Aorta (tissue), 5 donors: ENCODE measurements around the gene STAT4. TPM values are rescaled to one million over a fixed set of nuclear protein-coding genes. Genes with fewer than 3 reads are reported as not detected.

Experiments used
- ATAC-seq: fragments of 200-7000 bp; cut with Tn5 transposase; one replicate; pipeline ENCODE4 v1.9.1; 2022; ENCODE audit warnings: moderate library complexity; ENCODE audit not compliant: low FRiP score
- DNase-seq, 2 donors: peaks; one replicate each; pipeline ENCODE4 v3.0.0-alpha.2; 2020
- H3K27ac ChIP-seq, 2 donors: one replicate each; pipeline ENCODE4 v1.5.1; 2013; ENCODE audit warnings: low read length in 2 of 2, mild to moderate bottlenecking in 2 of 2, moderate library complexity in 2 of 2, control low read depth in 1 of 2, inconsistent platforms in 1 of 2, low read depth in 1 of 2
- H3K27me3 ChIP-seq, 2 donors: one replicate each; pipeline ENCODE4 v1.6.1; 2013; ENCODE audit warnings: control low read depth in 1 of 2, low read length in 1 of 2, mild to moderate bottlenecking in 1 of 2, moderate library complexity in 1 of 2; ENCODE audit not compliant: insufficient read depth in 2 of 2, control insufficient read depth in 1 of 2
- H3K36me3 ChIP-seq, 2 donors: one replicate each; pipeline ENCODE4 v1.6.1; 2013; ENCODE audit warnings: control low read depth in 1 of 2, low read length in 1 of 2, mild to moderate bottlenecking in 1 of 2; ENCODE audit not compliant: insufficient read depth in 2 of 2, control insufficient read depth in 1 of 2
- H3K4me1 ChIP-seq, 2 donors: one replicate each; pipeline ENCODE4 v1.6.1; 2013; ENCODE audit warnings: low read length in 2 of 2, control low read depth in 1 of 2, mild to moderate bottlenecking in 1 of 2, moderate library complexity in 1 of 2; ENCODE audit not compliant: insufficient read depth in 2 of 2, control insufficient read depth in 1 of 2
- H3K4me3 ChIP-seq, 2 donors: one replicate each; pipeline ENCODE4 v1.5.1; 2013; ENCODE audit warnings: low read length in 2 of 2, control low read depth in 1 of 2, mild to moderate bottlenecking in 1 of 2
- H3K9me3 ChIP-seq: one replicate; pipeline ENCODE4 v1.6.1; 2013; ENCODE audit warnings: mild to moderate bottlenecking, low read length; ENCODE audit not compliant: control insufficient read depth
- WGBS, 2 donors: extraction: QIAGEN DNeasy Blood & Tissue Kit; methylation state at CpG; one replicate each; pipeline ENCODE4 v1.1.7; 2013; 5-methylcytosine and 5-hydroxymethylcytosine counted together
- intact Hi-C, 2 donors: fragments of 100-400 bp; cut with DNase I; formaldehyde crosslinking; loops; one replicate each; pipeline versions ENCODE4 v1.14.2 to v1.15.0; 2022
- polyA plus RNA-seq, 2 donors: library from polyadenylated mRNA; stranded (reverse); fragments of 200-250 nt; gene quantifications; one replicate each; pipeline ENCODE4 v1.2.3, GENCODE V29; 2013
- total RNA-seq, 2 donors: library from RNA; stranded (reverse); fragmentation: NEBNext Ultra II Directional; extraction: Animal tissue kit (Norgen Biotek cat#: 25700); gene quantifications; one replicate each; pipeline ENCODE4 v1.2.1, GENCODE V29; 2021
- donor health status: healthy with polysubstance abuse.
- donor health status: Bipolar disorder and iron deficiency.
- donor health status: DM: no; HTN: no; CAD: no.
- donor health status: DM: no; HTN: no; CAD: no.
- donor health status: DM: yes; HTN: yes; CAD: no.

STAT4 gene
- total and polyA plus RNA-seq, 4 donors = 1.1 to 7.7 (median 3.0) TPM

DNA sequence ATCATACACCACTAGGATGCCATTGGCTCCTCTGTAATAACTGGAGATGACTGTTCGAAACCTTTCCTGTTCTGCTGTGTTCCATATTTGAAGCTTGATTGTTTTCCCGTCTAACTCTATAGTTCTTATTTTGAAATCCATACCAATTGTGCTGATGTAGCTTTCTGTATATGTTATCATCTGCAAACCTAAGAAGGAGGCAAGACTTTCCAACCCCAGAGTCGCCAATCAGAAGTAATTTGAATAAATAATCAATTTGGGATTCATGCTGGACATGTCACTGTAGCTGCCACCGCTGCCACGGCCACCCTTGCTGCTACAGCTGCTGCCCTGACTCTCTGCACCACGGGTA, 157.5 kb downstream of the STAT4 start:
- DNase-seq = no peak
- ATAC-seq = no peak
- no peaks in the 10 kb centered on the region for H3K9me3 ChIP-seq
- no peak overlapping the region for H3K27ac ChIP-seq
- WGBS, 2 donors = 94 to 97% methylated on average over 6 of the region's 6 CpGs
- no peak overlapping the region for H3K4me3 ChIP-seq
- peaks cover 3 to 5% of the 10 kb centered on the region in 2 donors for H3K36me3 ChIP-seq
- H3K27me3 ChIP-seq = no peaks in the 10 kb centered on the region
- no peaks in the 10 kb centered on the region for H3K4me1 ChIP-seq
- intact Hi-C loops = no loop called here

DNA sequence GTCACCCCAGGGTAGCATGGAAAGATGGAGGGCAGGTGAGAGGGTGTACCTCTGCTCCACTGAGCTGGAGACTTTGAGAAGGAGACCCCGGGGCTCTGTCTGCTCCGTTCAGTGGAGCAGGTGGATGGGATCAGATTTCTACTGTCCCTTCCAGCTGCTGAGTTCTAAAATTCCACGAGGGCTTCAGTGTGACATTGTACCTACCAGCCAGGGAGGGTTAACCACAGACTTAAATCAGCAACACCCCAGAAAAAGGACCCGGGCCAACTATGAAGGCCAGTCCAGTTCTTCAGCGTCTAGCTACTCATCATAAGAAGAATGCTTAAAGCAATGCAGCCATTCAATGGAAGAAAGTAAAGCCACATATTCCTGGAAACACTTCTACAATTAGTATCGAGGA, 160.7 kb downstream of the STAT4 start:
- H3K9me3 ChIP-seq = no peaks in the 10 kb centered on the region
- WGBS, 2 donors = 83 to 89% methylated on average over 6 of the region's 6 CpGs
- peaks cover 6 to 10% of the 10 kb centered on the region in 2 donors for H3K36me3 ChIP-seq
- no peak overlapping the region for H3K27ac ChIP-seq
- ATAC-seq (no peak), DNase-seq (no peak)
- no peak overlapping the region for H3K4me3 ChIP-seq
- intact Hi-C loops = no loop called here
- no peaks in the 10 kb centered on the region for H3K27me3 ChIP-seq
- H3K4me1 ChIP-seq = no peaks in the 10 kb centered on the region

- Histone ChIP-seq H3K9me3 (no peaks in the 10 kb centered on the region), H3K36me3 (peaks cover 6 to 17% of the 10 kb centered on the region in 2 donors), H3K4me3 (no peak overlapping the region), H3K4me1 (no peaks in the 10 kb centered on the region), H3K27ac (no peak overlapping the region), H3K27me3 (no peaks in the 10 kb centered on the region)
- no peak for DNase-seq
- WGBS, 2 donors = 92 to 96% methylated on average over 3 of the region's 3 CpGs
- no peak for ATAC-seq
- intact Hi-C loops = no loop called here
Measured at GRCh38 chr2:190988910-190989309, 161.9 kb downstream of the STAT4 start.

GRCh38 chr2:190987938-190988337, 162.9 kb downstream of the STAT4 start:
- Histone ChIP-seq H3K4me3 (no peak overlapping the region), H3K27me3 (no peaks in the 10 kb centered on the region), H3K36me3 (peaks cover 6 to 17% of the 10 kb centered on the region in 2 donors), H3K9me3 (no peaks in the 10 kb centered on the region), H3K27ac (no peak overlapping the region), H3K4me1 (no peaks in the 10 kb centered on the region)
- ATAC-seq (no peak), DNase-seq (no peak)
- 95 to 96% methylated on average over 5 of the region's 5 CpGs for WGBS, 2 donors
- intact Hi-C loops = no loop called here

DNA sequence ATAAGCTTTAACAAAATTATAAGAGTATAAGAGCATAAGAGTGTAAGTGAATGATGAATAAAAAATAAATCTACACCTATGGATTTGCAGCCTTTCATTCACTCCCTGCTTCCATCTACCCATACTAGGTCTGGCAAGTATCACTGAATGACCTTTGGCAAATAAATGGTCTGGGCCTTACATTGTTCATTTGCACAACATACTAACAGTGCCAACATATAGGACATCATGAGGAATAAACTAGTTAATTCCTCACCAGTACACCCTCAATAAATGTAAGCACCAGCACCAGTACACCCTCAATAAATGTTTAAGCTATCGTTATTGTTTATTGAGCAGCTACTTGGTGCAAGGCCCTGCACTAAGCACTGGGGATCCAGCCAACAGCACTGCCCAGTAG, 163.7 kb downstream of the STAT4 start:
- Histone ChIP-seq H3K27ac (no peak overlapping the region), H3K9me3 (no peaks in the 10 kb centered on the region), H3K4me3 (no peak overlapping the region), H3K4me1 (no peaks in the 10 kb centered on the region), H3K27me3 (no peaks in the 10 kb centered on the region), H3K36me3 (peaks cover 6 to 17% of the 10 kb centered on the region in 2 donors)
- 97% methylated on average over 1 of the region's 1 CpG for WGBS, 2 donors
- intact Hi-C loops = no loop called here
- no peak for ATAC-seq
- no peak for DNase-seq

DNA sequence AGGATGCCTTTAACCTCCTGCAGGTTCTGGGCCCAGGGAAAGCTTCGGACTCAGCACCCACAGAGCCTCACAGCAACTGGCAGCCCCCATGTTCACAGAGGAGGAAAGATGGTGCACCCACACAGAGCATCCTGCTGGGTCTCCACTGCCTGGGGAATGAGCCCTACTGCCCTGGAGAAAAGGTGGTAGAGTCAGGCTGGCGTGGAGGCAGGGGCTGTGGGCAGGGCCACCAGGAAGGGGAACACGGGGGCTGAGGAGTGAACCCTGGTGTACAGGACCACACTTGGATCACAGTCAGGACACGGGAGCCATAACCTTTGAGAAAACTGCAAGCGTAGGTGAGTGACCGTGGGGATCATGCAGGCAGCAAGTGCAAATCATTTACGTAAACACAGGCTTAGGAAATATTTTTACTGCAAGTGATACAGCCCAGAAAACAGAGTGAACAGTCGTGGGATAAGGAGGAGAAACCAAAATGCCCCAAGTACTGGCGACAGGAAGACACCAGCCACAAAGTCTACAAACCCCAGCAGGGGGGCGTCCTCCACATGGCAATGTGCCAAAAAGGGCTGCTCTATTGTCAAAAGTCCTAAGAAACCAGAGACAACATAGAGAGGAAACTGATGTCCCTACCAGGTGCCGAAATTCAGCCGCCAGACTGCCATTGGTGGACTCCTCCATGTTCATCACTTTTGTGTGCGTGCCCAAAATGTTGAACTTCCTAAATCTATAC, 164.4 kb downstream of the STAT4 start:
- no peak for ATAC-seq
- H3K4me1 ChIP-seq = no peaks in the 10 kb centered on the region
- intact Hi-C loops = no loop called here
- H3K36me3 ChIP-seq = peaks cover 6 to 17% of the 10 kb centered on the region in 2 donors
- no peaks in the 10 kb centered on the region for H3K27me3 ChIP-seq
- DNase-seq = no peak
- H3K9me3 ChIP-seq = no peaks in the 10 kb centered on the region
- WGBS, 2 donors = 89% methylated on average over 13 of the region's 13 CpGs
- H3K27ac ChIP-seq = no peak overlapping the region
- no peak overlapping the region for H3K4me3 ChIP-seq

GRCh38 chr2:190984595-190984994, 166.2 kb downstream of the STAT4 start:
- intact Hi-C loops = no loop called here
- no peak for ATAC-seq
- 76 to 77% methylated on average over 5 of the region's 5 CpGs for WGBS, 2 donors

DNA sequence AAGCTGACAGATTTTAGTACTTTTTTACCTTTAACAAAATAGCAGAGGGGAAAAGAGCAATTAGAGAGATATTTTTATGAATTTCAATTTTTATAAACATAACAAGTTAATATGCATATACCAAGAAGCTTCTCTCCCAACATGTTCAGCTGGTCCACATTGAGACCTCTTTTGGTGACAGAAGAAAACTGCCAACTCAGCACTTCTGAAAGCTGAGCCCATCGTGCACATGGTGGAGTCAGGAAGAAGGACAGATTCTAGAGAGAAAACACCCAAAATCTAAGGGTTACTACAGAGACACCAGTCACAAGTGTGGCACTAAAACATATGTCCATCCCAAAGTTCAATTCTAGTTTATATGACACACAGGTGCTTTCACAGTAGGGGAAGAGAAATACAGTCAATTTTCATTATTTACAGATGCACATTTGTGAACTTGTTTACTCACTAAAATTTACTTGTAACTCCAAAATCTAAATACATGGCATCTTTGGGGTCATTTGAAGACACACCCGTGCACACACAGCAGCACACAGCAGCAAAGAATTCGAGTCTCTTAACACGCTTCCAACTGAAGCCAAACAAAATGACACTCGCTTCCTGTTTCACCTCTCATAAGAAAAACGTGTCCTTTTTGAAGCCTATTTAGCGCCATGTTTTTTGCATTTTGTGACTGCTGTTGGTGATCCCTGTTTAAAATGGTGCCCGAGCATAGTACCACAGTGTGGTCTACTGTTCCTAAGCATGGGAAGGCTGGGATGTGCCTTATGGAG, 168.3 kb downstream of the STAT4 start:
- H3K36me3 ChIP-seq = peaks cover 4 to 19% of the 10 kb centered on the region in 2 donors
- no peak overlapping the region for H3K27ac ChIP-seq
- no peak for DNase-seq
- H3K4me3 ChIP-seq = no peak overlapping the region
- intact Hi-C loops = no loop called here
- no peak for ATAC-seq
- no peaks in the 10 kb centered on the region for H3K4me1 ChIP-seq
- no peaks in the 10 kb centered on the region for H3K9me3 ChIP-seq
- 89 to 90% methylated on average over 8 of the region's 8 CpGs for WGBS, 2 donors
- no peaks in the 10 kb centered on the region for H3K27me3 ChIP-seq

More at GRCh38 chr2:190984595-190984994, 166.2 kb downstream of the STAT4 start:
- Histone ChIP-seq H3K36me3 (peaks cover 3 to 18% of the 10 kb centered on the region in 2 donors), H3K9me3 (no peaks in the 10 kb centered on the region), H3K4me1 (no peaks in the 10 kb centered on the region), H3K4me3 (no peak overlapping the region), H3K27ac (no peak overlapping the region), H3K27me3 (no peaks in the 10 kb centered on the region)
- no peak for DNase-seq

- ATAC-seq (no peak), DNase-seq (no peak)
- 100% methylated on average over 1 of the region's 1 CpG for WGBS, 2 donors
- H3K9me3 ChIP-seq = no peaks in the 10 kb centered on the region
- H3K4me3 ChIP-seq = no peak overlapping the region
- no peaks in the 10 kb centered on the region for H3K4me1 ChIP-seq
- no peaks in the 10 kb centered on the region for H3K27me3 ChIP-seq
- H3K36me3 ChIP-seq = peaks cover 4 to 19% of the 10 kb centered on the region in 2 donors
- H3K27ac ChIP-seq = no peak overlapping the region
- intact Hi-C loops = no loop called here
Measured at GRCh38 chr2:190981733-190982132, 169.1 kb downstream of the STAT4 start.
